Tibial nerve (tissue), 4 donors: ENCODE measurements around the gene CTBP1. TPM values are rescaled to one million over a fixed set of nuclear protein-coding genes. Genes with fewer than 3 reads are reported as not detected.
A peak's percentile ranks its signal among the peaks of the same experiment; 100 is the strongest.

ENCODE experiments used
- DNase-seq, 2 donors: peaks; one replicate each; pipeline ENCODE4 v3.0.0-alpha.2; 2019; ENCODE audit warnings: low spot score in 2 of 2
- H3K27ac ChIP-seq, 4 donors: fragments of 200-600 bp; sonication (generic) in 3 of 4; one replicate each; pipeline ENCODE4 v1.5.1; 2017 to 2019; ENCODE audit warnings: mild to moderate bottlenecking in 1 of 4
- H3K27me3 ChIP-seq, 2 donors: fragments of 200-600 bp; sonication (generic) in 1 of 2; one replicate each; pipeline versions ENCODE4 v1.5.1 to v1.6.0; 2017 to 2019
- H3K36me3 ChIP-seq, 3 donors: fragments of 200-600 bp; sonication (generic); one replicate each; pipeline ENCODE4 v1.5.1; 2018 to 2019
- H3K4me1 ChIP-seq, 4 donors: fragments of 200-600 bp; sonication (generic) in 3 of 4; one replicate each; pipeline ENCODE4 v1.5.1; 2017 to 2019
- H3K4me3 ChIP-seq, 4 donors: fragments of 200-600 bp; sonication (generic) in 3 of 4; one replicate each; pipeline ENCODE4 v1.5.1; 2017 to 2019; ENCODE audit warnings: mild to moderate bottlenecking in 1 of 4, moderate library complexity in 1 of 4
- H3K9me3 ChIP-seq, 4 donors: fragments of 200-600 bp; sonication (generic) in 3 of 4; one replicate each; pipeline ENCODE4 v1.5.1; 2017 to 2019
- CTCF ChIP-seq, 5 experiments: fragments of 200-600 bp in 3 of 5; fragments of 450-650 bp in 2 of 5; sonication (generic) in 3 of 5; IDR thresholded peaks; one replicate each; pipeline ENCODE4 v1.5.1; 2016 to 2019; ENCODE audit warnings: antibody characterized with exemption in 5 of 5, mild to moderate bottlenecking in 3 of 5, moderate library complexity in 2 of 5
- EP300 ChIP-seq, 2 donors: sonication (generic); formaldehyde crosslinking; IDR thresholded peaks; one replicate each; pipeline ENCODE4 v1.6.1; 2017; ENCODE audit warnings: antibody characterized with exemption in 2 of 2, mild to moderate bottlenecking in 1 of 2
- POLR2A ChIP-seq, 2 donors: fragments of 450-650 bp; IDR thresholded peaks; one replicate each; pipeline ENCODE4 v1.6.1; 2017; ENCODE audit warnings: antibody characterized with exemption in 2 of 2, mild to moderate bottlenecking in 2 of 2, moderate library complexity in 2 of 2
- WGBS, 2 donors: methylation state at CpG; one replicate each; pipeline ENCODE4 v1.1.5; 2018; 5-methylcytosine and 5-hydroxymethylcytosine counted together
- total RNA-seq, 4 donors: library from RNA; depleted of rRNA; stranded (reverse); fragments of >200 nt; gene quantifications; one replicate each; pipeline ENCODE4 v1.1.0, GENCODE V29; 2016

Gene CTBP1
- total RNA-seq, 4 donors from 2014 or later, result 134 to 255 (median 193) TPM

- Histone ChIP-seq H3K4me1 (peaks cover 0 to 56% (median 27%) of the 10 kb centered on the region in 4 donors), H3K4me3 (no peak overlapping the region), H3K27me3 (no peaks in the 10 kb centered on the region), H3K36me3 (peaks cover 0 to 96% (median 13%) of the 10 kb centered on the region in 3 donors), H3K9me3 (no peaks in the 10 kb centered on the region), H3K27ac (no peak overlapping the region)
- no peak for DNase-seq
- 94 to 96% methylated on average over 21 to 22 of the region's 22 CpGs for WGBS, 2 donors
- TF ChIP-seq EP300 (IDR thresholded peaks at IDR 0.05), result no peak
- TF ChIP-seq POLR2A (IDR thresholded peaks at IDR 0.05), result no peak
- TF ChIP-seq CTCF (IDR thresholded peaks at IDR 0.05), result no peak
Measured at GRCh38 chr4:1230316-1230715, 18.6 kb downstream of the CTBP1 start.

DNA sequence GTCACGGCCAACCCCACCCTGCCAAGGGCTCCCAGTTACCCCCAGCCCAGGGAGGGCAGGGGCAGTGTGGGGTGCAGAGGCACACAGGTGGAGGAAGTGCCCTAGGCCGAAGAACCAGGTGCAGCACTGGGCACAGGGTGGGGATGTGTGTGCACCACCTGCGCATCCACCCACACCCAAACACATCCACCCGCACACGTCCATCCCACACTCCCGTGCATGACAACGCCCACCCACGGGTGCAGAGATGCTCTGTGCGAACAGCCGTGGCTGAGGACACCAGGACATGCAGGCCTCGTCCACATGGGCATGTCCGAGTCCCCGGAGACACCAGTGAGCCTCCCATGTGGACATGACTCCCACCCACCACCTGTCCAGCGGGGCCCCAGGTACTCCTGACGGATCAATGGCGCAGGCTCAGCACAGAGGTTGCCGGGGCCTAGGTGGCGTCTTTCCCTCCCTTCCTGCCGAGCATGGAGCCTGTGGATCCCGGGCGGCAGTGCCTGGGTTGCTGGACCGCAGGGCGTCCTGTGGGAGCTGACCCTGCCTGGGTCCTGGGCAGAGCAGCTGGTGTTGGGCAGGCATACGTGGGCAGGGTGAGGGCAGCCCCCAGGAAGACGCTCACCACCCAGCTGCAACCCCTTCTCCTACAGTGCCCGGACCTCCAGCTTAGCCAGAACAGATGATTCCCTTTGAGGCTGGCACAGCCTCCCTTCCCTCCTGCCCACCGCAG lies 19.6 kb downstream of the CTBP1 start:
- peaks cover 0 to 96% (median 23%) of the 10 kb centered on the region in 3 donors for H3K36me3 ChIP-seq

DNA sequence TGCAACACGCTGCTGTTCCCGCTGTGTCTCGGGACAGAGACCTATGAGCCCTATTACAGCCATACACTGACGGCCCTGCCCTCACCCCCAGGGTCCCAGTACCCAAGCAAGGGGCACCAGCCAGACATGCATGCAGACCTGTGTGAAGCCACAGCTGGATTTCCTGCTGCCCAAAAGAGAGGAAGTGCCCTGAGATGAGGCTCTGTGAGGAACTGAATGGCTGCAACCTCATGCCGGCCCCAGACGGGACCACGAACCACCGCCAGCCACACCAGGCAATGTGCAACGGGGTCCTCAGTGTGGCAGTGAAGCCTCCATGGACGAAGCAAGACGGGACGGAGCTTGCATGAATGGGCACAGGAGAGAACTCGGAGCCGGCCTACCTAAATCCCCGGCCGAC lies 21.1 kb downstream of the CTBP1 start:
- TF ChIP-seq POLR2A (IDR thresholded peaks at IDR 0.05), result no peak
- TF ChIP-seq CTCF (IDR thresholded peaks at IDR 0.05), result no peak
- TF ChIP-seq EP300 (IDR thresholded peaks at IDR 0.05), result no peak
- 93 to 95% methylated on average over 16 of the region's 16 CpGs for WGBS, 2 donors
- no peak for DNase-seq
- Histone ChIP-seq H3K4me3 (no peak overlapping the region), H3K36me3 (peaks cover 0 to 97% (median 29%) of the 10 kb centered on the region in 3 donors), H3K27ac (no peak overlapping the region), H3K4me1 (peaks cover 0 to 31% (median 11%) of the 10 kb centered on the region in 4 donors), H3K27me3 (no peaks in the 10 kb centered on the region), H3K9me3 (no peaks in the 10 kb centered on the region)

More for the DNA sequence above, 19.6 kb downstream of the CTBP1 start:
- Histone ChIP-seq H3K4me1 (peaks cover 0 to 46% (median 23%) of the 10 kb centered on the region in 4 donors), H3K4me3 (no peak overlapping the region), H3K27ac (no peak overlapping the region), H3K9me3 (no peaks in the 10 kb centered on the region), H3K27me3 (no peaks in the 10 kb centered on the region)
- TF ChIP-seq CTCF (IDR thresholded peaks at IDR 0.05) (no peak), POLR2A (IDR thresholded peaks at IDR 0.05) (no peak), EP300 (IDR thresholded peaks at IDR 0.05) (no peak)
- DNase-seq, result no peak
- 89 to 95% methylated on average over 9 to 19 of the region's 27 CpGs for WGBS, 2 donors

DNA sequence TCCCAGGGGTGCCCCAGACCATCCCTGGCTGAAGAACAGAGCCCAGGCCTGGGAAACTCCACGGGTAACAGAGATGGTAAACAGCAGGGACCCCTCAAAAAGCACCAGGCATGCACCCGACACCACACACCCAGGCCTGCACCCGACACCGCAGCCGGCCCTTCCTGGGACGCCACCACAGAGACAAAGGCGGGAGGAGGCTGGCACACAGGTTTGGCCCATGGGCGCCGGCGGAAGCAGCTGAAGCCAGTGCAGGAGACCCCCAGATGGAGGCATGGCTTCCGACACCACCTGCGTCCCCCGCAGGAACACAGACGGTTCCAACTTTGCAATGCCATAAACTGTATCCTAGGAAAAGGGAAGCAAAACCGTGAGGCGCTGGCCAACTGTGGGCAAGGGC lies 22.3 kb downstream of the CTBP1 start:
- 82 to 86% methylated on average over 8 to 16 of the region's 16 CpGs for WGBS, 2 donors
- Histone ChIP-seq H3K36me3 (peaks cover 0 to 99% (median 27%) of the 10 kb centered on the region in 3 donors), H3K4me1 (peaks cover 0 to 19% (median 10%) of the 10 kb centered on the region in 4 donors), H3K4me3 (no peak overlapping the region), H3K27me3 (no peaks in the 10 kb centered on the region), H3K9me3 (no peaks in the 10 kb centered on the region), H3K27ac (peak overlapping the region in 2 of 4 donors; percentile 33 to 57)
- DNase-seq, result no peak
- TF ChIP-seq EP300 (IDR thresholded peaks at IDR 0.05), result no peak
- TF ChIP-seq POLR2A (IDR thresholded peaks at IDR 0.05), result no peak
- TF ChIP-seq CTCF (IDR thresholded peaks at IDR 0.05), result no peak

DNA sequence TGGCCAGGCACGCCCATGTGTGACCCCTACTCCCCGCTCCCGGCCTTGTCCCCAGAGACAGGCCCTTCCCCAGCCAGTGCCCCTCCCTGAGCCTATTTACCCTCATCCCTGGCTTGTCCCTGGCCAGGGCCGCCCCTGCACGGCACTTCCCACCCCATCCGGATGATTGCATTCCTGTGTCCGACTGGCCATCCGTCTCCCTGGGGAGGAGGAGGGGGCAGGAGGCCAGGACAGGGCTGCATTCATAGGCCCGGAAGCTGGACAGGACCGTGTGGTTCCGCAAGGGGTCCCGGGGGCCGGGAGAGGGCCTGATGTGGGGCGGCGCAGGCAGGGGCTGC lies 22.8 kb downstream of the CTBP1 start:
- H3K36me3 ChIP-seq, result peaks cover 0 to 99% (median 23%) of the 10 kb centered on the region in 3 donors
- H3K9me3 ChIP-seq, result no peaks in the 10 kb centered on the region
- H3K4me1 ChIP-seq, result peaks cover 0 to 18% (median 10%) of the 10 kb centered on the region in 4 donors
- H3K27ac ChIP-seq, result peak overlapping the region in 2 of 4 donors; percentile 33 to 57
- 27 to 55% methylated on average over 15 of the region's 15 CpGs for WGBS, 2 donors
- TF ChIP-seq POLR2A (IDR thresholded peaks at IDR 0.05), result no peak
- TF ChIP-seq EP300 (IDR thresholded peaks at IDR 0.05), result peak in 1 of 2 donors; percentile 18
- no peak for TF ChIP-seq CTCF (IDR thresholded peaks at IDR 0.05)
- no peak for DNase-seq
- H3K4me3 ChIP-seq, result no peak overlapping the region
- H3K27me3 ChIP-seq, result no peaks in the 10 kb centered on the region
